Tibial nerve (tissue), 4 donors: ENCODE results near the gene AADAT. TPM values are rescaled to one million over a fixed set of nuclear protein-coding genes. Genes with fewer than 3 reads are reported as not detected.

Source experiments
- DNase-seq, 2 donors: peaks; one replicate each; pipeline ENCODE4 v3.0.0-alpha.2; 2019; ENCODE audit warnings: low spot score in 2 of 2
- H3K27ac ChIP-seq, 4 donors: fragments of 200-600 bp; sonication (generic) in 3 of 4; one replicate each; pipeline ENCODE4 v1.5.1; 2017 to 2019; ENCODE audit warnings: mild to moderate bottlenecking in 1 of 4
- H3K27me3 ChIP-seq, 2 donors: fragments of 200-600 bp; sonication (generic) in 1 of 2; one replicate each; pipeline versions ENCODE4 v1.5.1 to v1.6.0; 2017 to 2019
- H3K36me3 ChIP-seq, 3 donors: fragments of 200-600 bp; sonication (generic); one replicate each; pipeline ENCODE4 v1.5.1; 2018 to 2019
- H3K4me1 ChIP-seq, 4 donors: fragments of 200-600 bp; sonication (generic) in 3 of 4; one replicate each; pipeline ENCODE4 v1.5.1; 2017 to 2019
- H3K4me3 ChIP-seq, 4 donors: fragments of 200-600 bp; sonication (generic) in 3 of 4; one replicate each; pipeline ENCODE4 v1.5.1; 2017 to 2019; ENCODE audit warnings: mild to moderate bottlenecking in 1 of 4, moderate library complexity in 1 of 4
- H3K9me3 ChIP-seq, 4 donors: fragments of 200-600 bp; sonication (generic) in 3 of 4; one replicate each; pipeline ENCODE4 v1.5.1; 2017 to 2019
- CTCF ChIP-seq, 5 experiments: fragments of 200-600 bp in 3 of 5; fragments of 450-650 bp in 2 of 5; sonication (generic) in 3 of 5; IDR thresholded peaks; one replicate each; pipeline ENCODE4 v1.5.1; 2016 to 2019; ENCODE audit warnings: antibody characterized with exemption in 5 of 5, mild to moderate bottlenecking in 3 of 5, moderate library complexity in 2 of 5
- EP300 ChIP-seq, 2 donors: sonication (generic); formaldehyde crosslinking; IDR thresholded peaks; one replicate each; pipeline ENCODE4 v1.6.1; 2017; ENCODE audit warnings: antibody characterized with exemption in 2 of 2, mild to moderate bottlenecking in 1 of 2
- POLR2A ChIP-seq, 2 donors: fragments of 450-650 bp; IDR thresholded peaks; one replicate each; pipeline ENCODE4 v1.6.1; 2017; ENCODE audit warnings: antibody characterized with exemption in 2 of 2, mild to moderate bottlenecking in 2 of 2, moderate library complexity in 2 of 2
- WGBS, 2 donors: methylation state at CpG; one replicate each; pipeline ENCODE4 v1.1.5; 2018; 5-methylcytosine and 5-hydroxymethylcytosine counted together
- total RNA-seq, 4 donors: library from RNA; depleted of rRNA; stranded (reverse); fragments of >200 nt; gene quantifications; one replicate each; pipeline ENCODE4 v1.1.0, GENCODE V29; 2016

Gene AADAT
- total RNA-seq, 4 donors from 2014 or later: 4.9 to 12.0 (median 8.2) TPM

GRCh38 chr4:170058826-170059225, 30.9 kb downstream of the AADAT start:
- Histone ChIP-seq H3K4me1 (no peaks in the 10 kb centered on the region), H3K9me3 (no peaks in the 10 kb centered on the region), H3K36me3 (peaks cover 0 to 24% (median 0%) of the 10 kb centered on the region in 3 donors), H3K4me3 (no peak overlapping the region), H3K27ac (no peak overlapping the region), H3K27me3 (no peaks in the 10 kb centered on the region)
- no peak for TF ChIP-seq POLR2A (IDR thresholded peaks at IDR 0.05)
- TF ChIP-seq EP300 (IDR thresholded peaks at IDR 0.05): no peak
- no peak for TF ChIP-seq CTCF (IDR thresholded peaks at IDR 0.05)
- no peak for DNase-seq
- 43 to 54% methylated on average over 2 of the region's 2 CpGs for WGBS, 2 donors

GRCh38 chr4:170057866-170058265, 31.9 kb downstream of the AADAT start:
- no peak for TF ChIP-seq EP300 (IDR thresholded peaks at IDR 0.05)
- no peak for TF ChIP-seq CTCF (IDR thresholded peaks at IDR 0.05)
- TF ChIP-seq POLR2A (IDR thresholded peaks at IDR 0.05): no peak
- Histone ChIP-seq H3K27me3 (no peaks in the 10 kb centered on the region), H3K9me3 (no peaks in the 10 kb centered on the region), H3K27ac (no peak overlapping the region), H3K4me1 (no peaks in the 10 kb centered on the region), H3K36me3 (peaks cover 0 to 17% (median 0%) of the 10 kb centered on the region in 3 donors), H3K4me3 (no peak overlapping the region)
- 35 to 36% methylated on average over 4 of the region's 4 CpGs for WGBS, 2 donors
- no peak for DNase-seq

GRCh38 chr4:170052919-170053318, 36.8 kb downstream of the AADAT start:
- no peak overlapping the region for H3K27ac ChIP-seq
- no peaks in the 10 kb centered on the region for H3K4me1 ChIP-seq
- no peaks in the 10 kb centered on the region for H3K9me3 ChIP-seq
- no peaks in the 10 kb centered on the region for H3K27me3 ChIP-seq
- TF ChIP-seq CTCF (IDR thresholded peaks at IDR 0.05) (no peak), POLR2A (IDR thresholded peaks at IDR 0.05) (no peak), EP300 (IDR thresholded peaks at IDR 0.05) (no peak)
- H3K36me3 ChIP-seq: no peaks in the 10 kb centered on the region
- no peak for DNase-seq
- no peak overlapping the region for H3K4me3 ChIP-seq
- 59 to 68% methylated on average over 5 of the region's 5 CpGs for WGBS, 2 donors

GRCh38 chr4:170051402-170051801, 38.4 kb downstream of the AADAT start:
- no peak overlapping the region for H3K27ac ChIP-seq
- H3K4me1 ChIP-seq: no peaks in the 10 kb centered on the region
- no peak for TF ChIP-seq EP300 (IDR thresholded peaks at IDR 0.05)
- no peak for TF ChIP-seq POLR2A (IDR thresholded peaks at IDR 0.05)
- TF ChIP-seq CTCF (IDR thresholded peaks at IDR 0.05): no peak
- WGBS, 2 donors: 88 to 90% methylated on average over 2 of the region's 2 CpGs
- no peak for DNase-seq
- no peaks in the 10 kb centered on the region for H3K36me3 ChIP-seq
- H3K27me3 ChIP-seq: no peaks in the 10 kb centered on the region
- H3K4me3 ChIP-seq: no peak overlapping the region
- H3K9me3 ChIP-seq: no peaks in the 10 kb centered on the region

- Histone ChIP-seq H3K27me3 (no peaks in the 10 kb centered on the region), H3K9me3 (no peaks in the 10 kb centered on the region), H3K4me1 (no peaks in the 10 kb centered on the region), H3K36me3 (no peaks in the 10 kb centered on the region), H3K4me3 (no peak overlapping the region), H3K27ac (no peak overlapping the region)
- DNase-seq: no peak
- WGBS, 2 donors: 78 to 81% methylated on average over 6 of the region's 6 CpGs
- TF ChIP-seq CTCF (IDR thresholded peaks at IDR 0.05) (no peak), EP300 (IDR thresholded peaks at IDR 0.05) (no peak), POLR2A (IDR thresholded peaks at IDR 0.05) (no peak)
Measured at GRCh38 chr4:170049766-170050165, 40.0 kb downstream of the AADAT start.
